GM23248 (cell line): ENCODE data around the gene TBCK. TPM values are rescaled to one million over a fixed set of nuclear protein-coding genes. Genes with fewer than 3 reads are reported as not detected.

Experiments used
- DNase-seq: peaks from one replicate; pipeline ENCODE4 v3.0.0-alpha.2; 2015
- H2AFZ ChIP-seq: fragments of 200-600 bp; sonication (generic); 2 replicates; pipeline ENCODE4 v1.6.1; 2016; ENCODE audit warnings: antibody characterized with exemption
- H3F3A ChIP-seq: fragments of 200-600 bp; sonication (generic); 2 replicates; pipeline ENCODE4 v1.6.1; 2016; ENCODE audit warnings: mild to moderate bottlenecking, antibody characterized with exemption, mixed run types; ENCODE audit not compliant: insufficient read depth
- H3K27ac ChIP-seq: fragments of 200-600 bp; sonication (generic); 2 replicates; pipeline ENCODE4 v1.5.1; 2016; ENCODE audit warnings: mild to moderate bottlenecking
- H3K27me3 ChIP-seq: fragments of 200-600 bp; sonication (generic); replicated peaks from 2 replicates; pipeline ENCODE4 v1.6.1; 2016; ENCODE audit warnings: mild to moderate bottlenecking; ENCODE audit not compliant: insufficient read depth
- H3K36me3 ChIP-seq: fragments of 200-600 bp; sonication (generic); 2 replicates; pipeline ENCODE4 v1.6.1; 2016; ENCODE audit warnings: low read depth, mild to moderate bottlenecking
- H3K4me1 ChIP-seq: fragments of 200-600 bp; sonication (generic); 2 replicates; pipeline ENCODE4 v1.6.1; 2016; ENCODE audit warnings: mild to moderate bottlenecking; ENCODE audit not compliant: insufficient read depth
- H3K4me2 ChIP-seq: fragments of 200-600 bp; sonication (generic); one replicate; pipeline ENCODE4 v1.6.1; 2016; ENCODE audit warnings: mild to moderate bottlenecking; ENCODE audit not compliant: unreplicated experiment
- H3K4me3 ChIP-seq: fragments of 200-600 bp; sonication (generic); 2 replicates; pipeline ENCODE4 v1.5.1; 2016; ENCODE audit warnings: mild to moderate bottlenecking
- H3K79me2 ChIP-seq: fragments of 200-600 bp; sonication (generic); 2 replicates; pipeline ENCODE4 v1.6.1; 2016; ENCODE audit warnings: mild to moderate bottlenecking; ENCODE audit not compliant: insufficient read depth
- H3K9ac ChIP-seq: fragments of 200-600 bp; sonication (generic); 2 replicates; pipeline ENCODE4 v1.6.1; 2016; ENCODE audit warnings: mild to moderate bottlenecking
- H3K9me2 ChIP-seq: fragments of 200-600 bp; sonication (generic); 2 replicates; pipeline ENCODE4 v1.6.1; 2016; ENCODE audit warnings: mixed run types, mild to moderate bottlenecking, moderate library complexity; ENCODE audit not compliant: insufficient read depth
- H3K9me3 ChIP-seq: fragments of 200-600 bp; sonication (generic); one replicate; pipeline ENCODE4 v1.6.1; 2017; ENCODE audit warnings: low read depth
- H4K20me1 ChIP-seq: fragments of 200-600 bp; sonication (generic); 2 replicates; pipeline ENCODE4 v1.6.0; 2016; ENCODE audit not compliant: insufficient read depth
- EZH2 ChIP-seq: fragments of 200-600 bp; sonication (generic); IDR thresholded peaks from 2 replicates; pipeline ENCODE4 v1.6.1; 2018; ENCODE audit warnings: antibody characterized with exemption, mild to moderate bottlenecking; ENCODE audit not compliant: insufficient read depth, poor library complexity, severe bottlenecking
- EZH2phosphoT487 ChIP-seq: fragments of 200-600 bp; sonication (generic); IDR thresholded peaks from 2 replicates; pipeline ENCODE4 v1.6.1; 2018; ENCODE audit warnings: antibody characterized with exemption, moderate library complexity, mild to moderate bottlenecking, low read depth; ENCODE audit not compliant: insufficient read depth
- whole genome bisulfite sequencing, 2 experiments: methylation state at CpG; one replicate each; pipeline ENCODE4 v1.1.6; 2015 to 2017; ENCODE audit warnings: low lambda C conversion rate in 2 of 2, low coverage in 1 of 2; ENCODE audit errors: missing lambda C conversion rate in 2 of 2; 5-methylcytosine and 5-hydroxymethylcytosine counted together
- in situ Hi-C: fragments of 300-500 bp; cut with MboI; formaldehyde crosslinking; loops from 2 replicates; pipeline ENCODE4 v1.15.0; 2020
- polyA plus RNA-seq: library from polyadenylated mRNA; unstranded; fragments of >200 nt; fragmentation: Nextera tagmentation; extraction: Ambion mirVana; gene quantifications from 2 replicates; pipeline ENCODE4 v1.2.1, GENCODE V29; 2016
- total RNA-seq: library from RNA; depleted of rRNA; stranded (reverse); fragments of >200 nt; shearing (Covaris generic); gene quantifications from 2 replicates; pipeline ENCODE4 v1.2.3, GENCODE V29; 2014

TBCK gene
- total and polyA plus RNA-seq, 2 experiments from 2014 or later = 35.2 to 45.8 TPM

- no peak overlapping the region for H3K27ac ChIP-seq
- H3K79me2 ChIP-seq = no peaks in the 10 kb centered on the region
- no peaks in the 10 kb centered on the region for H3K9me3 ChIP-seq
- H3K9me2 ChIP-seq = no peaks in the 10 kb centered on the region
- H4K20me1 ChIP-seq = no peaks in the 10 kb centered on the region
- TF ChIP-seq EZH2 = no peak
- no peak for TF ChIP-seq EZH2phosphoT487
- DNase-seq = no peak
- H3K4me1 ChIP-seq = no peaks in the 10 kb centered on the region
- H3K4me2 ChIP-seq = no peak overlapping the region
- WGBS, 2 experiments = 46 to 53% methylated on average over 7 of the region's 7 CpGs
- H3K27me3 ChIP-seq = peaks cover 16% of the 10 kb centered on the region
- H3F3A ChIP-seq = no peaks in the 10 kb centered on the region
- in situ Hi-C loops = no loop called here
- H2AFZ ChIP-seq = no peak overlapping the region
- no peak overlapping the region for H3K4me3 ChIP-seq
- no peaks in the 10 kb centered on the region for H3K36me3 ChIP-seq
- no peak overlapping the region for H3K9ac ChIP-seq
Observed at GRCh38 chr4:105998171-105999063, 317.6 kb downstream of the TBCK start.

DNA sequence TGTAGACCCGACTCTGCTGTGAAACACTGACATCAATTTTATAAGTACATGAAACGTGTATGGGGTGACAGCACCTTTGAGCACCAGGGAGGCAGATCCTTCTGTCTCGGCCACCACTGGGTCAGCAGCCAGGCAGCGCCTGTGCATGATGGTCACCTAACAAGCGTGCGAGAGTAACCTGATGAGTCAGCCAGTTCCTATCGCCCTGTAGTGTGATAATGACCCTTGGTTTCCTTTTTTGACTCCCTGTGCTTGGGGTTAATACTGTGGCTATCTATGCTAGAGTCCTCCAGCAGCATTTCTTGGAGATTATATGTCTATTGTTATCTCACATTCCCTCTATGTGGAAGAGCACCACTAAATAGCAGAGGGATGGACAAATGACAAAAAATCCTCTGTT is 319.2 kb downstream of the TBCK start:
- H3K4me2 ChIP-seq = no peak overlapping the region
- H3K9me3 ChIP-seq = no peaks in the 10 kb centered on the region
- no peak overlapping the region for H3K27ac ChIP-seq
- peaks cover 16% of the 10 kb centered on the region for H3K27me3 ChIP-seq
- no peak overlapping the region for H2AFZ ChIP-seq
- H3F3A ChIP-seq = no peaks in the 10 kb centered on the region
- no peaks in the 10 kb centered on the region for H3K36me3 ChIP-seq
- H3K4me3 ChIP-seq = no peak overlapping the region
- H3K79me2 ChIP-seq = no peaks in the 10 kb centered on the region
- H3K4me1 ChIP-seq = no peaks in the 10 kb centered on the region
- H4K20me1 ChIP-seq = no peaks in the 10 kb centered on the region
- DNase-seq = no peak
- no peaks in the 10 kb centered on the region for H3K9me2 ChIP-seq
- 56 to 61% methylated on average over 7 of the region's 7 CpGs for WGBS, 2 experiments
- TF ChIP-seq EZH2 = no peak
- no peak for TF ChIP-seq EZH2phosphoT487
- in situ Hi-C loops = no loop called here
- no peak overlapping the region for H3K9ac ChIP-seq

GRCh38 chr4:105994841-105995501 is 321.0 kb downstream of the TBCK start:
- H3K9me3 ChIP-seq = no peaks in the 10 kb centered on the region
- no peak overlapping the region for H3K4me3 ChIP-seq
- H4K20me1 ChIP-seq = no peaks in the 10 kb centered on the region
- H3K36me3 ChIP-seq = no peaks in the 10 kb centered on the region
- H3K4me2 ChIP-seq = no peak overlapping the region
- H2AFZ ChIP-seq = no peak overlapping the region
- peaks cover 12% of the 10 kb centered on the region for H3K27me3 ChIP-seq
- TF ChIP-seq EZH2 = no peak
- no peak for TF ChIP-seq EZH2phosphoT487
- in situ Hi-C loops = no loop called here
- H3K27ac ChIP-seq = no peak overlapping the region
- H3K9me2 ChIP-seq = no peaks in the 10 kb centered on the region
- H3K4me1 ChIP-seq = peaks cover 5% of the 10 kb centered on the region
- H3K9ac ChIP-seq = no peak overlapping the region
- no peaks in the 10 kb centered on the region for H3K79me2 ChIP-seq
- no peak for DNase-seq
- 47 to 56% methylated on average over 5 of the region's 5 CpGs for WGBS, 2 experiments
- H3F3A ChIP-seq = peaks cover 11% of the 10 kb centered on the region; the same call in 1 of the 2 replicates

DNA sequence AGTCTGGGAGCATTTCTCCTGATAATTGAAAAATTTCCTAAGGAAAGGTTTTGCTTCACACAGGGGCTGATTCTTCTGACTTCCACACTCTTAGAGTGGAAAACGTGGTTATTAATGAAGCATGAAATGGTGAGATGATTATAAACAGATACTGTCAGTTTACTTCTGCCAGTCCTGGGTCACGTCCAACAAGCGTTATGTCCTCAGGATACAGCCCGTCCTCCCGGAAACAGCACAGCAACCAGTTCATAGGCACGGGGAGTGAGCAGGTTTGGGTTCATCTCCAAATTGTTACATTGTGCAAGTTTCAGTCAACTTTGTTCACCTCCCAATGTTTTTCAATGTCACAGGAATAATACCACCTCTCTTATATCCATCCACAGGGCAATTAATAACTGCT is 321.9 kb downstream of the TBCK start:
- Histone ChIP-seq H3K4me3 (no peak overlapping the region), H3K9me3 (no peaks in the 10 kb centered on the region), H3K9ac (no peak overlapping the region), H3K79me2 (no peaks in the 10 kb centered on the region), H3K4me1 (peaks cover 5% of the 10 kb centered on the region), H3K4me2 (no peak overlapping the region), H3K27me3 (peaks cover 12% of the 10 kb centered on the region), H4K20me1 (no peaks in the 10 kb centered on the region), H3K27ac (no peak overlapping the region), H2AFZ (no peak overlapping the region), H3K9me2 (no peaks in the 10 kb centered on the region), H3F3A (peaks cover 11% of the 10 kb centered on the region; the same call in 1 of the 2 replicates), H3K36me3 (no peaks in the 10 kb centered on the region)
- TF ChIP-seq EZH2phosphoT487 (no peak), EZH2 (no peak)
- WGBS, 2 experiments = 6 to 7% methylated on average over 6 of the region's 6 CpGs
- no peak for DNase-seq
- in situ Hi-C loops = no loop called here
